GM19328 (cell line): ENCODE results near the gene RFT1.

Experiments used
- ATAC-seq: cut with Tn5 transposase; IDR thresholded peaks from one replicate; pipeline ENCODE4 v1.9.1; 2021; ENCODE audit warnings: mild to moderate bottlenecking, moderate library complexity; ENCODE audit not compliant: unreplicated experiment

The RFT1 gene

GRCh38 chr3:53092942-53093341 lies 37.3 kb downstream of the RFT1 start:
- no peak for ATAC-seq

GRCh38 chr3:53092216-53092615 lies 38.0 kb downstream of the RFT1 start:
- no peak for ATAC-seq

- no peak for ATAC-seq
Observed at GRCh38 chr3:53091011-53091410, 39.2 kb downstream of the RFT1 start.

- ATAC-seq = no peak
Observed at GRCh38 chr3:53089511-53089910, 40.7 kb downstream of the RFT1 start.

- ATAC-seq = no peak
Observed at GRCh38 chr3:53085476-53085875, 44.8 kb downstream of the RFT1 start.

GRCh38 chr3:53084310-53085001 lies 45.8 kb downstream of the RFT1 start:
- no peak for ATAC-seq

- ATAC-seq = no peak
Observed at GRCh38 chr3:53083949-53084309, 46.3 kb downstream of the RFT1 start.

GRCh38 chr3:53083521-53083920 lies 46.7 kb downstream of the RFT1 start:
- no peak for ATAC-seq

GRCh38 chr3:53082736-53083135 lies 47.5 kb downstream of the RFT1 start:
- no peak for ATAC-seq

GRCh38 chr3:53081318-53081717 lies 48.9 kb downstream of the RFT1 start:
- no peak for ATAC-seq

GRCh38 chr3:53080612-53081205 lies 49.5 kb downstream of the RFT1 start:
- no peak for ATAC-seq

- no peak for ATAC-seq
Observed at GRCh38 chr3:53079791-53080555, 50.3 kb downstream of the RFT1 start.

GRCh38 chr3:53079147-53079546 lies 51.1 kb downstream of the RFT1 start:
- ATAC-seq = no peak

- ATAC-seq = no peak
Observed at GRCh38 chr3:53078656-53079055, 51.6 kb downstream of the RFT1 start.

- no peak for ATAC-seq
Observed at GRCh38 chr3:53077476-53078220, 52.6 kb downstream of the RFT1 start.

- ATAC-seq = no peak
Observed at GRCh38 chr3:53075743-53076140, 54.5 kb downstream of the RFT1 start.

- ATAC-seq = no peak
Observed at GRCh38 chr3:53074761-53075742, 55.2 kb downstream of the RFT1 start.

- no peak for ATAC-seq
Observed at GRCh38 chr3:53074366-53074696, 55.9 kb downstream of the RFT1 start.

- no peak for ATAC-seq
Observed at GRCh38 chr3:53073553-53074365, 56.5 kb downstream of the RFT1 start.
